ENCODE data around the gene HLTF. TPM values are rescaled to one million over a fixed set of nuclear protein-coding genes. Genes with fewer than 3 reads are reported as not detected.

Gene HLTF
- total RNA-seq, 3 donors from 2014 or later (not counting 1 experiment from before 2014, with no cell fraction given) = 15.0 to 19.0 (median 18.3) TPM

DNA sequence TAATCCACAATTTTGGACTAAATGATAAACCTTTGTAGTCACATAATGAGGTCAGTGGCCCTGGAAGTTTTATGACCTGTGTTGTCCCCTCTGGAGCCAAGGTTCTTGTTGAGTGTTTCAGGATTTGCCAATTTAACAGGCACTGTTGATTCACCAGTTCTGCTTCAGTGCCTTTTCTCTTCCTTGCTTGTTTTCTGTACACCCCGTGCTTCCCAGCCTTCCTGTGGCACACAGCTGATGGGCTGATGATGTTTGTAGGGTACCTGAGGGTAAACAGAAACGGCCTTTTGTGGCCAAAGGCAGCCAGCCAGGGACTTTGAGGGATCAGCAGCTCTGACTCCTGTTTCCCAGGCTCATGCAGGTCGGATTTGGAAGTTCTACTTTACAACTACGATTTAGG lies 81.7 kb downstream of the HLTF start:
- ATAC-seq (no peak), DNase-seq (no peak)
- no peak overlapping the region for H3K27ac Mint-ChIP-seq
- no peaks in the 10 kb centered on the region for H3K27me3 Mint-ChIP-seq (ENCODE audit: low read depth in 2 of 2)
- Histone ChIP-seq H3K4me1 (ENCODE audit: control insufficient read depth, insufficient read depth, low read length) (peaks cover 24% of the 10 kb centered on the region), H3K27ac (ENCODE audit: low read length) (no peak overlapping the region), H3K27me3 (ENCODE audit: control insufficient read depth, insufficient read depth, low read length) (no peaks in the 10 kb centered on the region), H3K9me3 (ENCODE audit: control insufficient read depth, insufficient read depth, low read length) (no peaks in the 10 kb centered on the region), H3K36me3 (ENCODE audit: control insufficient read depth, insufficient read depth, low read length) (peaks cover 37% of the 10 kb centered on the region), H3K4me3 (ENCODE audit: low read length) (no peak overlapping the region)
- H3K36me3 Mint-ChIP-seq = peaks cover 5% of the 10 kb centered on the region
- WGBS (ENCODE audit: insufficient coverage) = 92% methylated on average over 4 of the region's 4 CpGs
- peaks cover 37 to 41% of the 10 kb centered on the region in 2 donors for H3K4me1 Mint-ChIP-seq
- no peaks in the 10 kb centered on the region for H3K9me3 Mint-ChIP-seq
- intact Hi-C loops (cut with micrococcal nuclease) = loop anchor here (5.0 kb wide), 1 partner anchor 83 kb away; the partner anchor contains the start of gene HLTF
- no peak overlapping the region for H3K4me3 Mint-ChIP-seq
- TF ChIP-seq, protein P1, sequence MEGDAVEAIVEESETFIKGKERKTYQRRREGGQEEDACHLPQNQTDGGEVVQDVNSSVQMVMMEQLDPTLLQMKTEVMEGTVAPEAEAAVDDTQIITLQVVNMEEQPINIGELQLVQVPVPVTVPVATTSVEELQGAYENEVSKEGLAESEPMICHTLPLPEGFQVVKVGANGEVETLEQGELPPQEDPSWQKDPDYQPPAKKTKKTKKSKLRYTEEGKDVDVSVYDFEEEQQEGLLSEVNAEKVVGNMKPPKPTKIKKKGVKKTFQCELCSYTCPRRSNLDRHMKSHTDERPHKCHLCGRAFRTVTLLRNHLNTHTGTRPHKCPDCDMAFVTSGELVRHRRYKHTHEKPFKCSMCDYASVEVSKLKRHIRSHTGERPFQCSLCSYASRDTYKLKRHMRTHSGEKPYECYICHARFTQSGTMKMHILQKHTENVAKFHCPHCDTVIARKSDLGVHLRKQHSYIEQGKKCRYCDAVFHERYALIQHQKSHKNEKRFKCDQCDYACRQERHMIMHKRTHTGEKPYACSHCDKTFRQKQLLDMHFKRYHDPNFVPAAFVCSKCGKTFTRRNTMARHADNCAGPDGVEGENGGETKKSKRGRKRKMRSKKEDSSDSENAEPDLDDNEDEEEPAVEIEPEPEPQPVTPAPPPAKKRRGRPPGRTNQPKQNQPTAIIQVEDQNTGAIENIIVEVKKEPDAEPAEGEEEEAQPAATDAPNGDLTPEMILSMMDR (IDR thresholded peaks at IDR 0.05) = no peak

DNA sequence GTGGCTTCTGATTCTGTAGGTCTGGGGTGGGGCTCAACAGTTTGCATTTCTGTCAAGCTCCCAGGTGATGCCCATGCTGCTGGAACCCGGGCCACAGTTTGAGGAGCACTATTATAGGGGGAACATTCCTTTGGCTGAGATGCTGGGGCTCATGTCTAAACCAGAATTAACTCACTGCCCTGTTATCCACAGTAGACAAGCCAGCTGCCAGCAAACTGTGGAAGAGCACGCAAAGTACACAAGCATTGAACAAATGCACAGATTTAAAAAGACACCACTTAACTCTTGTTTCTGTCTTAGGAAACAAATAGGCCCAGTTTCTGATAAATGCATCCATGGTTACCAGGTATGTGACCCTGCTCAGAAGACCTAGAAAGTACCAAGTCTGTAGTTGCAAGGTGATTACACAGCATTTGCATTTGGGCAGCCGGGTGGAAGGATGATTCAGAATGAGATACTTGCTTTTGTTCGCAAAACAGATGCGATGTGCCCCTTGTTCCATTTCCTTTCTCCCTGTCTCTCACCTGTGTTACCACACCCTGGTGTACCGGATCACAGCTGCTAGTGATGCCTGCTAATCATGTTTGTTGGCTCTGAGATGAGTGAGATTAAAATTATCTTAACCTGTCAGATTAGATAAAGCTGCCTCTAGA lies 82.6 kb downstream of the HLTF start:
- Histone ChIP-seq H3K36me3 (ENCODE audit: control insufficient read depth, insufficient read depth, low read length) (peaks cover 39% of the 10 kb centered on the region), H3K27me3 (ENCODE audit: control insufficient read depth, insufficient read depth, low read length) (no peaks in the 10 kb centered on the region), H3K27ac (ENCODE audit: low read length) (no peak overlapping the region), H3K4me3 (ENCODE audit: low read length) (no peak overlapping the region), H3K9me3 (ENCODE audit: control insufficient read depth, insufficient read depth, low read length) (no peaks in the 10 kb centered on the region), H3K4me1 (ENCODE audit: control insufficient read depth, insufficient read depth, low read length) (peaks cover 16% of the 10 kb centered on the region)
- intact Hi-C loops (cut with micrococcal nuclease) = no loop called here
- Mint-ChIP-seq H3K27me3 (ENCODE audit: low read depth in 2 of 2) (no peaks in the 10 kb centered on the region), H3K4me3 (no peak overlapping the region), H3K4me1 (peaks cover 39 to 43% of the 10 kb centered on the region in 2 donors), H3K36me3 (peaks cover 5% of the 10 kb centered on the region), H3K9me3 (no peaks in the 10 kb centered on the region), H3K27ac (no peak overlapping the region)
- TF ChIP-seq, protein P1 (IDR thresholded peaks at IDR 0.05) = no peak
- ATAC-seq (no peak), DNase-seq (peak in 1 of 2 donors; percentile 38)
- 66% methylated on average over 5 of the region's 6 CpGs for WGBS (ENCODE audit: insufficient coverage)

DNA sequence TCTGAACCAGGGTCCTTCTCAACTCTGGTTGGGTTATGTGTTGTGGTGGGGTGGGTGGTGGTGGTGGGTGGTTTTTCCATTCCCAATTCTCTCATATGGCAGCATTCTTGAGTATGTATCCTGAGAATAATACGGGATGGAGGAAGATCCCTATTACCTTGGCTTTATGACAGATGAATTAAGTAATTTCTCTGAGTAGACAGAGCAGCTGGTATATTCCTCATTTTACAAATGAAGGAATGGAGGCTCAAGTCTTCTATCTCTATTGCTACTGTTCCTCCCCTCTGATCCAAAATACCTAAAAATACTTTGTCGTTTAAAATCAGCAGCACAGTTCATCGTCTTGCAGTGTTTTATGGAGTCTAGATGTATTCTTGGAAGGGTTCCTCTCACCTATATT lies 84.6 kb downstream of the HLTF start:
- Mint-ChIP-seq H3K27ac (no peak overlapping the region), H3K4me3 (no peak overlapping the region), H3K9me3 (no peaks in the 10 kb centered on the region), H3K36me3 (peaks cover 9% of the 10 kb centered on the region), H3K27me3 (ENCODE audit: low read depth in 2 of 2) (no peaks in the 10 kb centered on the region), H3K4me1 (peaks cover 40 to 43% of the 10 kb centered on the region in 2 donors)
- peaks cover 8% of the 10 kb centered on the region for H3K4me1 ChIP-seq (ENCODE audit: control insufficient read depth, insufficient read depth, low read length)
- peaks cover 49% of the 10 kb centered on the region for H3K36me3 ChIP-seq (ENCODE audit: control insufficient read depth, insufficient read depth, low read length)
- H3K27ac ChIP-seq (ENCODE audit: low read length) = no peak overlapping the region
- H3K9me3 ChIP-seq (ENCODE audit: control insufficient read depth, insufficient read depth, low read length) = no peaks in the 10 kb centered on the region
- no peaks in the 10 kb centered on the region for H3K27me3 ChIP-seq (ENCODE audit: control insufficient read depth, insufficient read depth, low read length)
- TF ChIP-seq, protein P1 (IDR thresholded peaks at IDR 0.05) = no peak
- DNase-seq (no peak), ATAC-seq (no peak)
- intact Hi-C loops (cut with micrococcal nuclease) = no loop called here
- no peak overlapping the region for H3K4me3 ChIP-seq (ENCODE audit: low read length)
- WGBS (ENCODE audit: insufficient coverage) = no CpG with 5 or more reads among the region's 3 CpGs
